HG02642 (cell line): Measurements from ENCODE around the gene ZDHHC14.
"Not testable (repeated sequence)": the region's sequence is repeated elsewhere in the genome, so short reads cannot be mapped to it uniquely, and the experiment has no call there.

ENCODE experiments used
- ATAC-seq: cut with Tn5 transposase; IDR thresholded peaks from one replicate; pipeline ENCODE4 v1.9.1; 2021; ENCODE audit warnings: mild to moderate bottlenecking; ENCODE audit not compliant: unreplicated experiment, poor library complexity

The ZDHHC14 gene

GRCh38 chr6:157586088-157586414, 205.1 kb downstream of the ZDHHC14 start:
- no peak for ATAC-seq

- no peak for ATAC-seq
Observed at GRCh38 chr6:157586476-157587126, 205.6 kb downstream of the ZDHHC14 start.

- no peak for ATAC-seq
Observed at GRCh38 chr6:157587127-157587926, 206.3 kb downstream of the ZDHHC14 start.

- ATAC-seq, result not testable (repeated sequence)
Observed at GRCh38 chr6:157590654-157591053, 209.7 kb downstream of the ZDHHC14 start.

GRCh38 chr6:157592541-157592940, 211.6 kb downstream of the ZDHHC14 start:
- no peak for ATAC-seq

DNA sequence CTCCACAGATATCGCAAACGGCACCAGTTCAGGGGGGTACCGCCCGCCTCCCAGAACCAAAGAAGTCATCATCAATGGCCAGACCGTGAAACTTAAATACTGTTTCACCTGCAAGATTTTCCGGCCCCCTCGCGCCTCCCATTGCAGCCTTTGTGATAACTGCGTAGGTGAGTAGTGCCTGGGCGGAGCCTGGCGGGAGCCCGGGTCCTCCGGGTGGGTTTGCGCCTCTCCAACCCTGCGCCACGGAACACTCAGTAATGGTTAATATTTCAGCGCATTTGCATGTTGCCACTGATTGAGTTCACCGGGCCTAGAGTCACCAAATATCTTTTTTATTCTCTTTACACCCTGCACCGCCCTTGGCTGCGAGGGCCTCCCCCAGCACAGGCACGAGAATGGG, 212.0 kb downstream of the ZDHHC14 start:
- no peak for ATAC-seq

DNA sequence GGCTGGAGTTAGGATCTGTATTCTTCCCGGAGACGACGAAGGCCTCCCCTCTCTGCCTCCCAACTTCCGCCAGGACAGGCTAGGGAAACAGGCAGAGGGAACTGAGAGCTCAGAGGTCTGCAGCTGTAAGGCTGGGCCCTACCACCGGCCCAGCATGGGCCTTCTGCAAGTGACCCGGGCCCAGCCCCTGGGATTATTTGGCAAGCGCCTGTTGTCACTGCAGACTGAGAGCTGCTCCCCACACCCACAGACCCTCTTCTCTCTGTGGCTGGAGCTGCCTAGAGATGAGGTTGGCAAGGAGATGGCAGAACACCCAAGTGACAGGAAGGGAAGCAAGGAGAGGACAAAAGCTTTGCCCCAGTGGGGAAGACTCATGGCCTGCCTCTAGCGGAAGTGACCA, 212.6 kb downstream of the ZDHHC14 start:
- no peak for ATAC-seq

GRCh38 chr6:157594292-157594691, 213.3 kb downstream of the ZDHHC14 start:
- no peak for ATAC-seq

- no peak for ATAC-seq
Observed at GRCh38 chr6:157595768-157596167, 214.8 kb downstream of the ZDHHC14 start.

- ATAC-seq, result no peak
Observed at GRCh38 chr6:157596461-157596860, 215.5 kb downstream of the ZDHHC14 start.

DNA sequence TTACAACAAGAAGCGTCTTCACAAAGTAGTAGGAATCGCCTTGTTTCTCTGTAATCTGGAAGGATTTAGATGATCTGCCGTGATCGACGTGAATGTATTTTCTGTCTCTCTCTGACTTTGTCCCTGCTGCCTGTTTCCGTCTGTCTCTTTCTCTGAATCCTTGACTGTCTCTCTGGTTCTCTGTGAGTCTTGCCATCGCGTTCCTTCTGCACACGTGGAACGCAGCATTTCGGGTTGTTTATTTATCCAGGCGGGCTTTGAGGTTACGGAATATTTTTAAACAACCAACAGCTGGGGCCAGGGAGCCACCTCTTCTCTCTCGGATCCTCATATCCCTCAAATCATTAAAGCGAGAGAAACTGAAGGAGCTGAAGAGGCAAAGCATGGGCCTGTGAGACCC, 215.9 kb downstream of the ZDHHC14 start:
- ATAC-seq, result no peak

GRCh38 chr6:157597461-157598312, 216.7 kb downstream of the ZDHHC14 start:
- peak; percentile 51 for ATAC-seq

DNA sequence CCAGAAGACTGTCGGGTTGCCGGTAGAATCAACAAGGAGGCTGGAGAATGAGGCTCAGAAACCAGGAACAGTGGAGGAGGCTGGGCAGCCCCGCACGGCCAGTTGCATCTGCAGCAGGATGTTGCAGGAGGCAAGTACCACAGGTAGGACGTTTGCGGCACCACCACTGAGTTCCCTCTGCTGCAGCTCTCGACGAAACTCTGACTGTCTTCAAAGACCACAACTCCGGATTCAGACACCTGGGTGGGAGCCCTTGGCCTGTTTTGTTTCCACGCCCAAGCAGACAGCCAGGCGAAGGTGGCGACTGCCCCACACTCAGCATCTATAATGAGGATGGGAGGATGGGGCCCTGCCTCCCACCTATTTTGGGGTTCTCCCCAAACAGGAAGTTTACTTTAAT, 218.2 kb downstream of the ZDHHC14 start:
- ATAC-seq, result no peak

DNA sequence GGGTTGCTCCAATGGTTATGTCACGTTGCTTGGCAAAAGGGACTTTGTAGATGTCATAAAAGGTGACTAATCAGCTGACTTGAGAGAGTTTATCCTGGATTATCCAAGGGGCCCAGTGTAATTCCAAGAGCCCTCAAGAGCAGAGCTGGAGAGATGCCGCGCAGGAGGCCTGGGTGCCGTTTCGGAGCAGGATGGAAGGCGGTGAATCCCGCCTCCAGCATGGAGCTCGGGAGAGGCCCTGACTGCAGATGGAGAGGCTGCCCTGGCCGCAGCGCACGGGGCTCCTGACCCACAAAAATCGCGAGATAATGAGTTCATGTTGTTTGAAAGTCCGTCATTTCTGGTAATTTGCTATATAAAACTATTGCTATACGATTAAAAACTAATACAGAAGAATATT, 219.8 kb downstream of the ZDHHC14 start:
- ATAC-seq, result no peak

DNA sequence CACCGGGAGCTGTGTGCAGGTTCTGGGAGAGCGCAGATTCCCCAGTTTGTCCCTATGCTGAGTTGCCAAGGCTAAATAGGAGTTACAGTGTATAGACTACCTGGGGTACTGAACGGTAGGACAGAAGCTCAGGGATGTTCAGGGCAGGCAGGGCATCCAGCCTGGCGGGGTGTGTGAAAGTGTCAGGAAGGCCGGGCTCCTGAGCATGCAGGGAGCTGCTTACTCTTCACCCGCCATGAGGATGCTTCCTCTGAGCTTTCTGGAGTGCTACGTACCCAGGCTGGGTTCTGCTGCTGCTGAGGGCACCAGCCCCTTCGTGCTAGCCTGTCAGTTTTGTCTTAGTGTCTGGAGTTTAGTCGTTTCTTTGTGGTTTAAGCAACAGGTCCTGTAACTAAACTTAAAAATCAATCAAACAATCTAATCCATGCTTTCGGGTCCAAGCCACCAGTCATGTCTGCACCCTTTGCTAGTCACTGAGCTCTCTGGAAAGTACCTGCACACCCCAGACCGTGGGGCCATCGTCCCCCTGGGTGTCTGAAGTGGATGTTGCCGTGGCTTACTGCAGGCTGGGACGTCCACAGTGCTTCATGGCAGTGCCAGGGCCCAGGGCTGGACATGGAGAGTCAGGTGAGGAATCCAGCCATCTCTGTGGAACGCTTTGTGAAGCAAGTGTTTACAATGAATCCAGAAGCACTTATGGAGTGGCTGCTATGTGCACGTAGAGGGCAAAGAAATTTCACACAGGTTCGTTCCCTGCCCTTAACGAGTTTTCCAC, 221.7 kb downstream of the ZDHHC14 start:
- no peak for ATAC-seq

DNA sequence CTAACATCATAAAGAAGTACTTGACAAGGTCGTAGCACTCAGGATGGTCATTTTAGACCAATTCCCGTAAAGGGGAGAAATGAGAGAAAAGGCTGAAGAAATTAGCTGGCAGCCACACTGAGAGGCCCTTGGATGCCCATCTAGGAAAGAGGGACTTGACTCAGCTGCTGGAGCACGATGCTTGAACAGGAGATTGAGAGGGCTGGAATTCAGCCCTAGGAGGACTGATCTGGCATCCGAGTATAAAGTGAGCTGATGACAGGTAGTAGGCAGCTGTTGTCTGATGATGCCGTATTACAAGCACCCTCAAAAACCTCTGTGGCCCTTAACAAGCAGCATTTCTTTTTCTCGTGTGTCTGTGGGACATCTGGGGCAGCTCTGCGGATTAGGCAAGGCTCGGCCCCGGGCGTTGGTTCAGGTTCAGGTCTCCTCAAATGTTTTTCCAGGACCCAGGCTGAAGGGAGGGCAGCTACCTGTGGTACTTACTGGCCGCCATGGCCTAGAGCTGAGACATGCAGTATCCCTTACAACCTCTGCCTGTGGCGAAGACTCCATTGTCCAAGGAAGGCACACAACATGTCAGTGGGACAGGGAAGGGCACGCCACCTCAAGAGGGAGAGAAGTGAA, 222.4 kb downstream of the ZDHHC14 start:
- ATAC-seq, result no peak

DNA sequence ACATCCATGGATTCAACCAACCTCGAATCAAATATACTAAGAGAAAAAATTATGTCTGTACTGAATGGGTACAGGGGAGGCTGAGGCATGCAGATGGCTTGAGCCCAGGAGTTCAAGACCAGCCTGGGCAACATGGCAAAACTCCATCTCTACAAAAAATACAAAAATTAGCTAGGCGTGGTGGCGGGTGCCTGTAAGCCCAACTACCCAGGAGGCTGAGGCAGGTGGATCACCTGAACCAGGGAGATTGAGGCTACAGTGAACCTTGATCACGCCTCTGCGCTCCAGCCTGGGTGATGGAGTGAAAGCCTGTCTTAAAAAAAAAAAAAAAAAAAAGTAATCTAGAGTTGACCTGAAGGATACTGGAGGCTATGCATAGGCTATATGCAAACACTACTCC, 223.0 kb downstream of the ZDHHC14 start:
- ATAC-seq, result no peak

DNA sequence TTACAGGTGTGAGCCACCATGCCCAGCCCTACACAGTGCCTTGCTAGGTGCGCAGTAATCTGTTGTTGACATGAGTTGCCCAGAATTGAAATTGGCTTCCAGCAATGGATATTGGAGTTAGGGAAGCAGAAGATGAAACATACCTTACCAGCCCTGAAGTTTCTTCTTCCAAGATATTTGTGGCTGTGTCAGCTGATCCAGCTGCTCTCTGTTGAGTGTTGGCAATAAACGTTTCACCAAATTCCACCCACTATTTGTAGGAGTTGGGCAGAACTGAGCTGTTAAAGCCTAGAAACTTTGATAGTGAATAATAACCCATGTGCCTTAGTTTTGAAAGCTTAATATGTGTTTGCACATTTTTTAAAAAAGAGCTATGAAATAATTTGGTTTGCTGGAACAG, 223.8 kb downstream of the ZDHHC14 start:
- ATAC-seq, result no peak

- no peak for ATAC-seq
Observed at GRCh38 chr6:157605484-157605883, 224.5 kb downstream of the ZDHHC14 start.

DNA sequence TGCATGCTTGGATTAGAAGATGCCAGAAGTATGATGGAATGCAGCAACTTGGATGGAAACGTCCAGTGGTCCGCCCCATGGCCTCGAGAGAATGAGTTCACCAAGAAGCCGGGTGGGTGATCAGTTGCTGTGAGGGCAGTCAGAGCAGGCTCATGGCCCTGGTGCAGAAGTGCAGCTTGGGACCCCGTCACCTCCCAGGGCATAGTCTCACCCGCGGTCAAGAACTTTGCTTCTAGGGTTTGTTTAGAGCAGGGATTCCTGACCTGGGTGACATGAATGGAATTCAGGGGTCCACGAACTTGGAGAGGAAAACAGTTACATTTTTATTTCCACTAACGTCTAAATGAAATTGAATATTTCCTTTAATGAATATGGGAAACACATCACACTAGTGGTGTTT, 225.5 kb downstream of the ZDHHC14 start:
- no peak for ATAC-seq
